Measurements from ENCODE around the gene RALGDS.

The RALGDS gene

GRCh38 chr9:133102190-133103021 lies 18.6 kb downstream of the RALGDS start:
- DNase-seq (ENCODE audit: low spot score) = no peak
- in situ Hi-C loops (cut with MboI; ENCODE audit: low pct_unique_long_range_greater_than_20kb, low sequenced_read_pairs, unreplicated experiment) = no loop called here

DNA sequence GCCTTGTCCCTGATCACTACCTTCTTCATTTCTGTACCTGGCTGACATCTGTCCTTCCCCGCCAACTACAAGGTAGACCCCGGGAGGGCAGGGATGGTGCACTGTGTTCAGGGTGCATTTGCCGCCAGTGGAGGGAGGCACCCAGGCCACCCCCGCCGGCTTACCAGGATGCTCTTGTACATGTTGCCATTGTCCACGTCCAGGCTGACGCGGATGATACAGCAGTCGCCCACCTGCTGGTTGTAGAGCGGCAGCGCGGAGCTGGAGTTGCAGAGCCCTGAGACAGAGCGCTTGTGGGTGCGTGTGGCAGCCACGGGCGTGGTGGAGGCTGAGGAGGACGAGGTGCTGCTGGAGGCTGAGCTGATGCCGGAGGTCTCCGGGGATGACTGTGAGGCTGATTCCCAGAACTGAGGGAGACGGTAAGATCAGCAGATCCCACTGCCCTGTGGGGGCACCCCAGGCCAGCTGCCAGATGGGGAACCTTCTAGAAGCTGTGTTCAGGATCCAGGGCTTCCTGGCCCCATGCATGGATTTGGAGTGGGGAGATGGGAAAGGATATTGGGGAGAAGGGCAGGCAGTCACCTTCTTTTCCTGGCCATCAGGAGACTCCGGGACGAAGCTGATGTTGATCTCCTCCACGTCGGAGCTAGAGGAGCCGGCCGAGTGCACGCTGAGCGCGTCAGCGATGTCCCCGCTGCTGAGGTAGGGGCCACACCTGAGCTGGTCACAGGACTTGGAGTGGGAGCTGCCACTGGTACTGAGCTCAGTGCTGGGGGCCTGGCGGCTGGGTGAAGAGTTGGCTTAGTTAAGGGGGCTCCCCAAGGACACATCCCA lies 19.5 kb downstream of the RALGDS start:
- in situ Hi-C loops (cut with MboI; ENCODE audit: low pct_unique_long_range_greater_than_20kb, low sequenced_read_pairs, unreplicated experiment) = no loop called here
- TF ChIP-seq, protein P1, sequence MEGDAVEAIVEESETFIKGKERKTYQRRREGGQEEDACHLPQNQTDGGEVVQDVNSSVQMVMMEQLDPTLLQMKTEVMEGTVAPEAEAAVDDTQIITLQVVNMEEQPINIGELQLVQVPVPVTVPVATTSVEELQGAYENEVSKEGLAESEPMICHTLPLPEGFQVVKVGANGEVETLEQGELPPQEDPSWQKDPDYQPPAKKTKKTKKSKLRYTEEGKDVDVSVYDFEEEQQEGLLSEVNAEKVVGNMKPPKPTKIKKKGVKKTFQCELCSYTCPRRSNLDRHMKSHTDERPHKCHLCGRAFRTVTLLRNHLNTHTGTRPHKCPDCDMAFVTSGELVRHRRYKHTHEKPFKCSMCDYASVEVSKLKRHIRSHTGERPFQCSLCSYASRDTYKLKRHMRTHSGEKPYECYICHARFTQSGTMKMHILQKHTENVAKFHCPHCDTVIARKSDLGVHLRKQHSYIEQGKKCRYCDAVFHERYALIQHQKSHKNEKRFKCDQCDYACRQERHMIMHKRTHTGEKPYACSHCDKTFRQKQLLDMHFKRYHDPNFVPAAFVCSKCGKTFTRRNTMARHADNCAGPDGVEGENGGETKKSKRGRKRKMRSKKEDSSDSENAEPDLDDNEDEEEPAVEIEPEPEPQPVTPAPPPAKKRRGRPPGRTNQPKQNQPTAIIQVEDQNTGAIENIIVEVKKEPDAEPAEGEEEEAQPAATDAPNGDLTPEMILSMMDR (IDR thresholded peaks at IDR 0.05; ENCODE audit: extremely low read depth, insufficient read depth, missing control alignments) = no peak
- no peak for DNase-seq (ENCODE audit: low spot score)

More at GRCh38 chr9:133102190-133103021, 18.6 kb downstream of the RALGDS start:
- TF ChIP-seq, protein P1 (IDR thresholded peaks at IDR 0.05; ENCODE audit: extremely low read depth, insufficient read depth, missing control alignments) = no peak

- in situ Hi-C loops (cut with MboI; ENCODE audit: low pct_unique_long_range_greater_than_20kb, low sequenced_read_pairs, unreplicated experiment) = no loop called here
- TF ChIP-seq, protein P1 (IDR thresholded peaks at IDR 0.05; ENCODE audit: extremely low read depth, insufficient read depth, missing control alignments) = no peak
Observed at GRCh38 chr9:133100506-133101355, 20.3 kb downstream of the RALGDS start.

GRCh38 chr9:133099726-133100505 lies 21.1 kb downstream of the RALGDS start:
- TF ChIP-seq, protein P1 (IDR thresholded peaks at IDR 0.05; ENCODE audit: extremely low read depth, insufficient read depth, missing control alignments) = no peak
- DNase-seq (ENCODE audit: low spot score) = no peak
- in situ Hi-C loops (cut with MboI; ENCODE audit: low pct_unique_long_range_greater_than_20kb, low sequenced_read_pairs, unreplicated experiment) = loop anchor here (10.0 kb wide), 1 partner anchor 45 kb away; no protein-coding TSS in a partner anchor

More at GRCh38 chr9:133100506-133101355, 20.3 kb downstream of the RALGDS start:
- DNase-seq (ENCODE audit: low spot score) = no peak

GRCh38 chr9:133098871-133099270 lies 22.2 kb downstream of the RALGDS start:
- TF ChIP-seq, protein P1 (IDR thresholded peaks at IDR 0.05; ENCODE audit: extremely low read depth, insufficient read depth, missing control alignments) = no peak
- in situ Hi-C loops (cut with MboI; ENCODE audit: low pct_unique_long_range_greater_than_20kb, low sequenced_read_pairs, unreplicated experiment) = loop anchor here (10.0 kb wide), 1 partner anchor 46 kb away; no protein-coding TSS in a partner anchor
- DNase-seq (ENCODE audit: low spot score) = no peak

Data from GM13977 (cell line).